NCI-H446 treated with DMSO at 0.1 percent for 48 hours (cell line): ENCODE measurements around the gene SEL1L3.

Experiments used
- DNase-seq: peaks from one replicate; lab custom pipeline; 2025; lab: John Stamatoyannopoulos, UW

SEL1L3 gene

GRCh38 chr4:25817059-25817681, 45.6 kb downstream of the SEL1L3 start:
- no peak for DNase-seq

GRCh38 chr4:25816591-25817058, 46.2 kb downstream of the SEL1L3 start:
- DNase-seq, result no peak

- no peak for DNase-seq
Observed at GRCh38 chr4:25815586-25815985, 47.2 kb downstream of the SEL1L3 start.

GRCh38 chr4:25814301-25815136, 48.3 kb downstream of the SEL1L3 start:
- DNase-seq, result no peak

- peak; percentile 50 for DNase-seq
Observed at GRCh38 chr4:25813448-25814106, 49.2 kb downstream of the SEL1L3 start.

- no peak for DNase-seq
Observed at GRCh38 chr4:25811841-25812240, 50.9 kb downstream of the SEL1L3 start.

- DNase-seq, result no peak
Observed at GRCh38 chr4:25811374-25811690, 51.5 kb downstream of the SEL1L3 start.

GRCh38 chr4:25810461-25811373, 52.1 kb downstream of the SEL1L3 start:
- DNase-seq, result no peak

- no peak for DNase-seq
Observed at GRCh38 chr4:25809996-25810395, 52.8 kb downstream of the SEL1L3 start.

GRCh38 chr4:25807102-25807728, 55.6 kb downstream of the SEL1L3 start:
- DNase-seq, result no peak

GRCh38 chr4:25805255-25805860, 57.4 kb downstream of the SEL1L3 start:
- DNase-seq, result no peak

GRCh38 chr4:25803720-25804225, 59.0 kb downstream of the SEL1L3 start:
- no peak for DNase-seq

GRCh38 chr4:25801594-25801993, 61.2 kb downstream of the SEL1L3 start:
- no peak for DNase-seq

- no peak for DNase-seq
Observed at GRCh38 chr4:25800245-25800644, 62.5 kb downstream of the SEL1L3 start.

- DNase-seq, result no peak
Observed at GRCh38 chr4:25799522-25799921, 63.3 kb downstream of the SEL1L3 start.

GRCh38 chr4:25797136-25797535, 65.7 kb downstream of the SEL1L3 start:
- no peak for DNase-seq

GRCh38 chr4:25795566-25796454, 67.0 kb downstream of the SEL1L3 start:
- no peak for DNase-seq

- no peak for DNase-seq
Observed at GRCh38 chr4:25795091-25795490, 67.7 kb downstream of the SEL1L3 start.

- no peak for DNase-seq
Observed at GRCh38 chr4:25792876-25793275, 69.9 kb downstream of the SEL1L3 start.
